GM12878 (cell line): ENCODE measurements around the gene RPS16. TPM values are rescaled to one million over a fixed set of nuclear protein-coding genes. Genes with fewer than 3 reads are reported as not detected.

ENCODE experiments used
- ATAC-seq: fragments of 200-7000 bp; cut with Tn5 transposase; 3 replicates; pipeline ENCODE4 v1.9.1; 2020; ENCODE audit warnings: mild to moderate bottlenecking, moderate library complexity
- BruUV-seq: library from RNA; stranded (reverse); fragments of 400-500 nt; replicated peaks from 2 replicates; lab custom pipeline; 2021; lab: Mats Ljungman, UMichigan
- CTCF ChIA-PET: fragments of 300-600 bp; sonication (Branson Sonifier 250); formaldehyde crosslinking; extraction: SDS; loops from one replicate; lab custom pipeline; 2021; ENCODE audit warnings: inconsistent platforms; lab: Yijun Ruan, JAX
- POLR2A ChIA-PET: fragments of 350-600 bp; formaldehyde crosslinking; extraction: SDS; loops from one replicate; lab custom pipeline; 2021; ENCODE audit warnings: inconsistent platforms; lab: Charles Lee
- RAD21 ChIA-PET: fragments of 300-600 bp; sonication (Branson Sonifier 250); formaldehyde crosslinking; loops from one replicate; lab custom pipeline; 2023; ENCODE audit warnings: antibody characterized with exemption; ENCODE audit not compliant: unreplicated experiment; lab: Charles Lee
- SMC1A ChIA-PET: fragments of 300-600 bp; sonication (Branson Sonifier 250); formaldehyde crosslinking; loops from one replicate; lab custom pipeline; 2023; ENCODE audit not compliant: unreplicated experiment, uncharacterized antibody; lab: Charles Lee
- DNase-seq: peaks from one replicate; pipeline ENCODE4 v3.0.0-alpha.2; 2011; ENCODE audit warnings: low read depth, low spot score
- FAIRE-seq: peaks from 3 replicates; lab custom pipeline; 2011; peaks lifted over from hg19 to GRCh38; lab: Jason Lieb, UNC
- H2AFZ ChIP-seq: 2 replicates; pipeline ENCODE4 v1.6.0; 2011; ENCODE audit warnings: low read depth, low read length, control low read depth; ENCODE audit not compliant: control insufficient read depth
- H3K27ac ChIP-seq: 2 replicates; pipeline ENCODE4 v1.5.1; 2011; ENCODE audit warnings: control low read depth; ENCODE audit not compliant: control insufficient read depth, insufficient read depth
- H3K27me3 ChIP-seq, 2 experiments: replicated peaks in 1 of 2; 2 replicates each; pipeline versions ENCODE4 v1.6.0 to v1.6.1; 2011; ENCODE audit warnings: low read length in 1 of 2; ENCODE audit not compliant: control insufficient read depth in 2 of 2, insufficient read depth in 2 of 2
- H3K36me3 ChIP-seq, 2 experiments: 2 replicates each; pipeline ENCODE4 v1.5.1; 2011; ENCODE audit warnings: low read length in 1 of 2; ENCODE audit not compliant: control insufficient read depth in 2 of 2, insufficient read depth in 2 of 2
- H3K4me1 ChIP-seq: 2 replicates; pipeline ENCODE4 v1.6.1; 2011; ENCODE audit warnings: mild to moderate bottlenecking, low read length, moderate library complexity, mixed read lengths; ENCODE audit not compliant: control insufficient read depth, insufficient read depth
- H3K4me2 ChIP-seq: 2 replicates; pipeline ENCODE4 v1.6.0; 2011; ENCODE audit warnings: control low read depth; ENCODE audit not compliant: control insufficient read depth, insufficient read depth
- H3K4me3 ChIP-seq: fragments of 200-600 bp; sonication (generic); 2 replicates; pipeline ENCODE4 v1.5.1; 2016
- H3K79me2 ChIP-seq: 2 replicates; pipeline ENCODE4 v1.6.0; 2011; ENCODE audit warnings: low read length; ENCODE audit not compliant: control insufficient read depth, insufficient read depth
- H3K9ac ChIP-seq: 2 replicates; pipeline ENCODE4 v1.8.0; 2011; ENCODE audit warnings: low read length, control low read depth, mixed read lengths; ENCODE audit not compliant: control insufficient read depth, insufficient read depth
- H3K9me3 ChIP-seq: replicated peaks from 3 replicates; pipeline ENCODE4 v1.5.1; 2011; ENCODE audit warnings: mild to moderate bottlenecking, low read length; ENCODE audit not compliant: control insufficient read depth, insufficient read depth
- H4K20me1 ChIP-seq: 2 replicates; pipeline ENCODE4 v1.6.0; 2011; ENCODE audit not compliant: control insufficient read depth, insufficient read depth
- ASH2L ChIP-seq: fragments of 300-600, 200-600 bp; sonication (generic); IDR thresholded peaks from 2 replicates; pipeline ENCODE4 v1.6.1; 2017; ENCODE audit warnings: low read depth, mild to moderate bottlenecking, borderline replicate concordance
- EED ChIP-seq: sonication (generic); IDR thresholded peaks from 2 replicates; pipeline ENCODE4 v1.6.1; 2016; ENCODE audit warnings: antibody characterized with exemption, low read depth
- EP300 ChIP-seq, 2 experiments: fragments of 150-350 bp in 1 of 2; IDR thresholded peaks; 2 replicates each; pipeline ENCODE4 v1.6.1; 2011 to 2012; ENCODE audit warnings: low read depth in 2 of 2, low read length in 2 of 2, borderline replicate concordance in 1 of 2, improper control_type of control experiment in 1 of 2, inconsistent platforms in 1 of 2; ENCODE audit not compliant: control insufficient read depth in 1 of 2
- FOXM1 ChIP-seq: IDR thresholded peaks from 2 replicates; pipeline ENCODE4 v1.6.1; 2012; ENCODE audit warnings: low read depth, mild to moderate bottlenecking, inconsistent platforms, low read length, moderate library complexity
- HDGF ChIP-seq: fragments of 450-650 bp; IDR thresholded peaks from 2 replicates; pipeline ENCODE4 v1.6.1; 2016; ENCODE audit warnings: antibody characterized with exemption
- SIX5 ChIP-seq: IDR thresholded peaks from 2 replicates; pipeline ENCODE4 v1.6.1; 2011; ENCODE audit warnings: mild to moderate bottlenecking, low read depth, low read length, moderate library complexity; ENCODE audit not compliant: severe bottlenecking
- STAT1 ChIP-seq: fragments of 450-650 bp; conservative IDR thresholded peaks from 2 replicates; pipeline ENCODE4 v1.6.1; 2014; ENCODE audit warnings: antibody characterized with exemption, mild to moderate bottlenecking
- SUPT20H ChIP-seq: IDR thresholded peaks from 2 replicates; pipeline ENCODE4 v1.6.1; 2011; ENCODE audit warnings: low read depth, mild to moderate bottlenecking, low read length, moderate library complexity, borderline replicate concordance; ENCODE audit not compliant: control insufficient read depth
- TCF12 ChIP-seq: IDR thresholded peaks from 2 replicates; pipeline ENCODE4 v1.6.1; 2011; ENCODE audit warnings: low read depth, mild to moderate bottlenecking, low read length
- ZNF207 ChIP-seq: fragments of 450-650 bp; IDR thresholded peaks from 2 replicates; pipeline ENCODE4 v1.6.1; 2014; ENCODE audit warnings: antibody characterized with exemption, mild to moderate bottlenecking, borderline replicate concordance
- WGBS: methylation state at CpG from one replicate; pipeline ENCODE4 v1.1.6; 2016; ENCODE audit warnings: low lambda C conversion rate; ENCODE audit not compliant: insufficient replicate concordance, insufficient coverage; ENCODE audit errors: missing lambda C conversion rate; 5-methylcytosine and 5-hydroxymethylcytosine counted together
- in situ Hi-C: fragments of 300-500 bp; cut with MboI; formaldehyde crosslinking; loops from 9 replicates; pipeline ENCODE4 v1.14.3; 2018; ENCODE audit warnings: mixed read lengths
- intact Hi-C: fragments of 100-400 bp; cut with micrococcal nuclease; formaldehyde crosslinking; loops from one replicate; pipeline ENCODE4 v1.14.2; 2022; ENCODE audit not compliant: unreplicated experiment
- polyA plus RNA-seq, 11 experiments: library from polyadenylated mRNA; depleted of rRNA in 4 of 11; unstranded in 6 of 11; stranded (reverse) in 5 of 11; fragments of >200 nt; fragmentation: Nextera tagmentation in 4 of 11; fragmentation: Illumina TruSeq in 1 of 11; extraction: Ambion mirVana in 4 of 11; extraction: Trizol in 1 of 11; gene quantifications; 1 replicate in 1 of 11; 2 replicates in 10 of 11; pipeline versions ENCODE4 v1.2.1 to v1.2.3, GENCODE V29; 2011 to 2016; ENCODE audit warnings: inconsistent platforms in 2 of 11, missing spikeins in 2 of 11, low read depth in 1 of 11
- total RNA-seq, 4 experiments: library from RNA; depleted of rRNA in 3 of 4; stranded (reverse); fragments of >200 nt in 3 of 4; fragmentation: Illumina TruSeq in 1 of 4; extraction: Trizol in 1 of 4; gene quantifications; 2 replicates each; pipeline versions ENCODE4 v1.2.1 to v1.2.3, GENCODE V29; 2013 to 2021
- TF ChIP-seq, protein P1 (sequence below): fragments of 450-650 bp; IDR thresholded peaks from 2 replicates; pipeline ENCODE4 v1.6.1; 2017; ENCODE audit warnings: antibody characterized with exemption, mild to moderate bottlenecking, moderate library complexity
- TF ChIP-seq, protein P2 (sequence below): fragments of 150-350 bp; IDR thresholded peaks from 2 replicates; pipeline ENCODE4 v1.6.1; 2016; ENCODE audit warnings: low read depth, low read length
- TF ChIP-seq, protein P3 (sequence below): IDR thresholded peaks from 2 replicates; pipeline ENCODE4 v1.6.1; 2012; ENCODE audit warnings: low read depth, low read length, improper control_type of control experiment

The RPS16 gene
- total and polyA plus RNA-seq, 10 of the 15 experiments (the other 5 are each of a cell fraction or from before 2014, with no cell fraction given), result 148 to 4,810 (median 2,343) TPM

DNA sequence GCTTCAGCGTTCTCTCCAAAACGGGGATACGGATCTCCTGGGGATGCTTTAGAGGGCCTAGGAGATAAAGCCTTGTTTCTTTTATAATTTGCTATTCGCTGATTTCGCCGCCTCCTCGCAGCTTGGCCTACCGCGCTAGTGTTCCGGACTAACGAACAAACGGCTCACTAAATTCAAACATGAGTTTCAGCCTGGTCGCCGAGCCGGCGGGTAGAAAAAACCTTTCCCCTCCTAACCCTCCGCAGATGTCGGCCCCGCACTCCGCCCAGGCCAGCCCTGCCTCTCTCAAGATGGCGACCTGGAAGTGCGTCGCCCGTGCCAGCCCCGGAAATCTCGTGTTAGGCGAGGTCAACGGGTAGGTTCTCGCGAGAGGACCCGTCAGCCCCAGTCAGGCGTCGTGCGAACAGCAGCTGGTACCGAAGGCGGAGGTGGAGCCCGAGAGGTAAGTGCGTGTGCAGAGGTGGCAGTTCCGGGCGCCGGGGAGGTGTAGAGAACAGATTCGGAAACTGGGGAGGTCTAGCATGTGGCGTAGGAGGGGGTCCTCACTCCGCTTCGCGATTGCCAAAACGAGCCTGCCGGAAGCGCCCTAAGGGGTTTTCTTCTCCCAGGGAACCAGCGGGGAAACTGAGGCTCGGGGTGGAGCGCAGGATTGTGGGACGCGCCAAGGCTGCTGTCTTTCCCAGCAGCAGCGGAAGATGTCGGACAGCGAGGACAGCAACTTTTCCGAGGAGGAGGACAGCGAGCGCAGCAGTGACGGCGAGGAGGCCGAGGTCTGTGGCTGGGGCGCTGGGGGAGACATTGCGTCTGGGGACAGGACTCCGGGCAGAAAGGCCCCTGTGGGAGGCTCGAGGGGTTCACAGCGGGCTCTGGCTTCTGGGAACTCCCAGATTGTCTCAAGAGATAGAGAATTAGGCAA, 9.7 kb upstream of the RPS16 start, which contains the start of gene SUPT5H:
SUPT5H (plus strand) TSS at position 387 of the 916 bp plus-strand sequence; CDS start at position 696, 309 bp downstream.
- 1% methylated on average over 68 of the region's 68 CpGs for WGBS
- ChIA-PET CTCF (interaction anchor here (1.0 to 2.6 kb wide), 8 partner anchors 9 to 227 kb away, joined by 3 to 8 read pairs (median 6); partner anchors contain the start of genes PLEKHG2 and RPS16), POLR2A (interaction anchor here (0.6 to 3.9 kb wide), 9 partner anchors 10 to 806 kb away, joined by 3 to 40 read pairs (median 4); partner anchors contain the start of genes RPS16 and TIMM50), RAD21 (interaction anchor here (0.8 to 1.7 kb wide), 2 partner anchors 10 to 34 kb away, joined by 3 to 9 read pairs; partner anchors contain the start of gene RPS16), SMC1A (interaction anchor here (0.7 kb wide), 1 partner anchor 33 kb away, joined by 3 read pairs; no protein-coding TSS in a partner anchor)
- BruUV-seq, result TSS peak; percentile 87
- Histone ChIP-seq H3K36me3 (peaks cover 0 to 2% of the 10 kb centered on the region in 2 experiments; a peak in 1 of 4 replicates), H3K9ac (peak within 1 kb of the TSS; percentile 96), H3K4me1 (peaks cover 28% of the 10 kb centered on the region), H2AFZ (peak within 1 kb of the TSS; percentile 82), H4K20me1 (no peaks in the 10 kb centered on the region), H3K27me3 (no peaks in the 10 kb centered on the region), H3K9me3 (no peaks in the 10 kb centered on the region), H3K4me2 (peak within 1 kb of the TSS; percentile 81), H3K79me2 (peaks cover 61% of the 10 kb centered on the region), H3K4me3 (peak within 1 kb of the TSS; percentile 87), H3K27ac (peak within 1 kb of the TSS; percentile 95)
- FAIRE-seq (peak; percentile 88), ATAC-seq (peak; percentile 90), DNase-seq (peak; percentile 97)
- intact Hi-C loops (loop anchor here (2.0 to 5.0 kb wide), 3 partner anchors 52 to 227 kb away; partner anchors contain the start of genes DLL3, MED29 and PAF1), in situ Hi-C loops (no loop called here)
- TF ChIP-seq, protein P1, sequence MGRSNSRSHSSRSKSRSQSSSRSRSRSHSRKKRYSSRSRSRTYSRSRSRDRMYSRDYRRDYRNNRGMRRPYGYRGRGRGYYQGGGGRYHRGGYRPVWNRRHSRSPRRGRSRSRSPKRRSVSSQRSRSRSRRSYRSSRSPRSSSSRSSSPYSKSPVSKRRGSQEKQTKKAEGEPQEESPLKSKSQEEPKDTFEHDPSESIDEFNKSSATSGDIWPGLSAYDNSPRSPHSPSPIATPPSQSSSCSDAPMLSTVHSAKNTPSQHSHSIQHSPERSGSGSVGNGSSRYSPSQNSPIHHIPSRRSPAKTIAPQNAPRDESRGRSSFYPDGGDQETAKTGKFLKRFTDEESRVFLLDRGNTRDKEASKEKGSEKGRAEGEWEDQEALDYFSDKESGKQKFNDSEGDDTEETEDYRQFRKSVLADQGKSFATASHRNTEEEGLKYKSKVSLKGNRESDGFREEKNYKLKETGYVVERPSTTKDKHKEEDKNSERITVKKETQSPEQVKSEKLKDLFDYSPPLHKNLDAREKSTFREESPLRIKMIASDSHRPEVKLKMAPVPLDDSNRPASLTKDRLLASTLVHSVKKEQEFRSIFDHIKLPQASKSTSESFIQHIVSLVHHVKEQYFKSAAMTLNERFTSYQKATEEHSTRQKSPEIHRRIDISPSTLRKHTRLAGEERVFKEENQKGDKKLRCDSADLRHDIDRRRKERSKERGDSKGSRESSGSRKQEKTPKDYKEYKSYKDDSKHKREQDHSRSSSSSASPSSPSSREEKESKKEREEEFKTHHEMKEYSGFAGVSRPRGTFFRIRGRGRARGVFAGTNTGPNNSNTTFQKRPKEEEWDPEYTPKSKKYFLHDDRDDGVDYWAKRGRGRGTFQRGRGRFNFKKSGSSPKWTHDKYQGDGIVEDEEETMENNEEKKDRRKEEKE, result no peak
- TF ChIP-seq ZNF207 (0 out of 2 replicates have a peak, but pooled peaks have one; percentile 20), STAT1 (0 out of 2 replicates have a peak, but pooled peaks have one; percentile 53), FOXM1 (peak; percentile 69; the same call in 1 of the 2 replicates), EED (no peak), ASH2L (no peak), EP300 (IDR thresholded peaks at IDR 0.05; ENCODE audit: borderline replicate concordance in 1 of 2, control insufficient read depth in 1 of 2, low read depth in 2 of 2, low read length in 2 of 2) (peak in 1 of 2 experiments; percentile 25; a peak in 1 of 4 replicates), SIX5 (peak; percentile 75), HDGF (0 out of 2 replicates have a peak, but pooled peaks have one; percentile 73), TCF12 (peak; percentile 96), SUPT20H (no peak)
- TF ChIP-seq, protein P2, sequence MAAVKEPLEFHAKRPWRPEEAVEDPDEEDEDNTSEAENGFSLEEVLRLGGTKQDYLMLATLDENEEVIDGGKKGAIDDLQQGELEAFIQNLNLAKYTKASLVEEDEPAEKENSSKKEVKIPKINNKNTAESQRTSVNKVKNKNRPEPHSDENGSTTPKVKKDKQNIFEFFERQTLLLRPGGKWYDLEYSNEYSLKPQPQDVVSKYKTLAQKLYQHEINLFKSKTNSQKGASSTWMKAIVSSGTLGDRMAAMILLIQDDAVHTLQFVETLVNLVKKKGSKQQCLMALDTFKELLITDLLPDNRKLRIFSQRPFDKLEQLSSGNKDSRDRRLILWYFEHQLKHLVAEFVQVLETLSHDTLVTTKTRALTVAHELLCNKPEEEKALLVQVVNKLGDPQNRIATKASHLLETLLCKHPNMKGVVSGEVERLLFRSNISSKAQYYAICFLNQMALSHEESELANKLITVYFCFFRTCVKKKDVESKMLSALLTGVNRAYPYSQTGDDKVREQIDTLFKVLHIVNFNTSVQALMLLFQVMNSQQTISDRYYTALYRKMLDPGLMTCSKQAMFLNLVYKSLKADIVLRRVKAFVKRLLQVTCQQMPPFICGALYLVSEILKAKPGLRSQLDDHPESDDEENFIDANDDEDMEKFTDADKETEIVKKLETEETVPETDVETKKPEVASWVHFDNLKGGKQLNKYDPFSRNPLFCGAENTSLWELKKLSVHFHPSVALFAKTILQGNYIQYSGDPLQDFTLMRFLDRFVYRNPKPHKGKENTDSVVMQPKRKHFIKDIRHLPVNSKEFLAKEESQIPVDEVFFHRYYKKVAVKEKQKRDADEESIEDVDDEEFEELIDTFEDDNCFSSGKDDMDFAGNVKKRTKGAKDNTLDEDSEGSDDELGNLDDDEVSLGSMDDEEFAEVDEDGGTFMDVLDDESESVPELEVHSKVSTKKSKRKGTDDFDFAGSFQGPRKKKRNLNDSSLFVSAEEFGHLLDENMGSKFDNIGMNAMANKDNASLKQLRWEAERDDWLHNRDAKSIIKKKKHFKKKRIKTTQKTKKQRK, result no peak; the same call in 1 of the 2 replicates
- TF ChIP-seq, protein P3, sequence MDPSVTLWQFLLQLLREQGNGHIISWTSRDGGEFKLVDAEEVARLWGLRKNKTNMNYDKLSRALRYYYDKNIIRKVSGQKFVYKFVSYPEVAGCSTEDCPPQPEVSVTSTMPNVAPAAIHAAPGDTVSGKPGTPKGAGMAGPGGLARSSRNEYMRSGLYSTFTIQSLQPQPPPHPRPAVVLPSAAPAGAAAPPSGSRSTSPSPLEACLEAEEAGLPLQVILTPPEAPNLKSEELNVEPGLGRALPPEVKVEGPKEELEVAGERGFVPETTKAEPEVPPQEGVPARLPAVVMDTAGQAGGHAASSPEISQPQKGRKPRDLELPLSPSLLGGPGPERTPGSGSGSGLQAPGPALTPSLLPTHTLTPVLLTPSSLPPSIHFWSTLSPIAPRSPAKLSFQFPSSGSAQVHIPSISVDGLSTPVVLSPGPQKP, result peak; percentile 77
